ENCODE data around the gene ZNF654. TPM values are rescaled to one million over a fixed set of nuclear protein-coding genes. Genes with fewer than 3 reads are reported as not detected.
"Not testable (repeated sequence)": the region's sequence is repeated elsewhere in the genome, so short reads cannot be mapped to it uniquely, and the experiment has no call there.

ZNF654 gene
- polyA plus RNA-seq, 1 donor, result 10.0 TPM

GRCh38 chr3:88059380-88060170 is 520 bp downstream of the ZNF654 start:
- DNase-seq (ENCODE audit: low read depth), result no peak

DNA sequence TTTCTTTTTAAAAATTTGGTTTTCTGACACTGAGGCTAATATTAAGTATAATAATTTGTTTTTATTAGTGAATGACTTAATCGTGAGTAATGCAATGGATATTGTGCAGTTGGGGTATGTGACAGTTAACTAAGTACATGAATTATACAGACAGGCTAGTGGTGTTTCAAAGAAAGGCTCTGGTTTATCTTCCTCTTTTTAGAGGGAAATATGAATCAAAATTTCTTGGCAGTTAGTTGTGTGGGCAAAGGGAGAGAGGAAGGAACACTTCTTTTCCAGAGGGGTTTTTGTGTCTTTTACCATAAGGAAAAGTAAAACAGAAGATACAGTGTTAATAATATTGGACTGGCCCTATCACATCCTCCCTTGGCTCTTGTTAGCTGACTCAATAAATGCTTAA is 2.7 kb downstream of the ZNF654 start:
- no peak for DNase-seq (ENCODE audit: low read depth)

GRCh38 chr3:88075072-88075471 is 16.0 kb downstream of the ZNF654 start:
- no peak for DNase-seq (ENCODE audit: low read depth)

- no peak for DNase-seq (ENCODE audit: low read depth)
Measured at GRCh38 chr3:88075497-88075896, 16.4 kb downstream of the ZNF654 start.

DNA sequence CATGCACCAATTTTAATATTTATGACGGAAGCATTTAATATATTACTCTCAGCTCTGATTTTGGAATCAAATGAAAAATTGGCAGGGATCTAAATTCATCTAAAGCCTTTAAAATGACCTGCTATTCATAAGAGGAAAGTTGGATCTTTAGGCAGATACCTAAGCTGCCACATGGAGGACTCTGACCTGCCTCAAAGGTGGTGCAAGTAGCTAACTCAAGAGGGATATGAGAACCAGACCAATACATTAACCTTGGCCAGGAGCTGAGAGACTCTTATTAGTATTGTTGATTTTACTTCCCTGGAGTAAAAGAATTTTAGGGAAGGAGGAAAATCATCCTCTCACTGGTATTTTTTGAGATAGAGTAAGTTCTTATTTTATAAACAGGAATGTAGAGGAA is 17.7 kb downstream of the ZNF654 start:
- no peak for DNase-seq (ENCODE audit: low read depth)

DNA sequence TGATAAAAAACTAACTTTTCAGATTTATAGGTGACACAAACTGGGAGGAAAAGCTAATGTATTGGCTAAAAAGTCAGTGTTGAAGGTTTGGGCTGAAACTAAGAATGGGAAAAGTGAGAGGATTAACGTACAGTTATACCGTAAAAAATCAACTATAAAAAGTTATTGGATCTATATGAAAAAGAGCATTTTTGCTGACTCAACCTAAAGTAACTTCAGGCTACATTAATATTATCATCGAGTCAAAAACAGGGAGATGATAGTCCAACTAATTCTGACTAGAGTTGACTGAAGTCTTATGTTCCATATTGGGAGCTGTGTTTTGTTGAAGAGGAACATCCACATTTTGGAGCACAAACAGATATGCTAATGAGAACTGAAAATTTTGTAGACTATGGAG is 19.9 kb downstream of the ZNF654 start:
- DNase-seq (ENCODE audit: low read depth), result no peak

GRCh38 chr3:88082854-88083253 is 23.8 kb downstream of the ZNF654 start:
- no peak for DNase-seq (ENCODE audit: low read depth)

DNA sequence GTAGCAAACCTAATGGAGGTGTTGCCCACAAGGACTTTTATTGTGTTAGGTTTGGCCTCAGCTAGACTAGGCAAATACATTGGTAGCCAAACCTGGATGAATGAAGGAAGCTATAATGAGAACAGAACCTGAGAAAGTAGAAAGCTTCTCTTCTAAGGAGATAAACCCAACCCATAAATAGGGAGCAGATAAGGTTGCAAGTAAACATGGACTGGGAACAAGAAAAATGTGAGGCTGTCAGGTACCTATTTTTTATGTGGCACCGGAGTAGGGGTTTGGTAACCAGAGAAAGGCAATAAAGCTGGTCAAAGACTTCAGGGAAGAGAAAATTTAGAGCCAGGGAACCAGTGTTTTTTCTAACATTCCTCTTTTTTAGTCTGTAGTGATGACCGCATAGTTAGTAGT is 25.0 kb downstream of the ZNF654 start:
- no peak for DNase-seq (ENCODE audit: low read depth)

DNA sequence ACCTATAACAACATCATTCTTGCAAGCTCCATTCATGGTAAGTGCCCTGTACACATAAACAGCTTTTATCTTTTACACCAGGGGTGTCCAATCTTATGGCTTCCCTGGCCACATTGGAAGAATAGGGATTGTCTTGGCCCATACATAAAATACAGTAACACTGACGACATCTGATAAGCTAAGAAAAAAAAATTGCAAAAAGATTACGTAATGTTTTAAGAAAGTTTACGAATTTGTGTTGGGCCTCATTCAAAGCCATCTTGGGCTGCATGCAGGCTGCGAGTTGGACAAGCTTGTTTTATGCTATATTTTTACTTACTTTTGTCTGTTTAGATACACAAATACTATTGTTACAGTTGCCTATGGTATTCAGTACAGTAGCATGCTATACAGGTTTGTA is 31.6 kb downstream of the ZNF654 start:
- no peak for DNase-seq (ENCODE audit: low read depth)

DNA sequence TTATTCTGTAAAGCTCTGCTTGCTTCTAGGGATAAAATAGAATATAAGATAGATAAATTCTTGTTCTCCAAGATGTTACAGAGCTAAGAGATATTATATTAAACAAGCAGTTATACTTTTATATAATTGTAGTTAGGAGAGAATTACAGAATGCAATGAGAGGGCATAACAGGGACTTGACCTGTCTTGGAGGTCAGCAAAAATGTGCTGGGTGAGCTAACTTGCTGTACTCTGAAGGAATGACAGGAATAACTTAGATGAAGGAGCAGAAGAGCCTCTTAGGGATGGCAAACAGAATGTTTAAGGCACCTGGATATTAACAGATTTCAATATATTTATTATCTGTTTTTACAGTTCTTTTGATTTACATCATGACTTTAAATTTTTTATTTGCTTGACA is 33.2 kb downstream of the ZNF654 start:
- no peak for DNase-seq (ENCODE audit: low read depth)

GRCh38 chr3:88093266-88093665 is 34.2 kb downstream of the ZNF654 start:
- DNase-seq (ENCODE audit: low read depth), result no peak

DNA sequence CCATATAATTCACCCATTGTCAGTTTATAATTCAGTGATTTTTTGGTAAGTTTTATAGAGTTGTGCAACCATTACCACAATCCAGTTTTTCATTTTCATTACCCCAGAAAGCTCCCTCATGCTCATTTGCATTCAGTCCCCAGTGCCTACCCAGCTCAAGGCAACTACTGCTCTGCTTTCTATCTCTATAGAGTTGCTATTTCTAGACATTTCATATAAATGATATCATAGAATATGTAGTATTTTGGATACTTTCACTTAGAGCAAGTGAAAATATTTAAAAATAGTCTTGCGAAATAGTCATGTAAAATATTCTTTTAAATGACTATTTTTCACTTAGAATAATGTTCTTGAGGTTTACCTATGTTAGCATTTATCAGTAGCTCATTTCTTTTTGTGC is 42.1 kb downstream of the ZNF654 start:
- DNase-seq (ENCODE audit: low read depth), result no peak

- no peak for DNase-seq (ENCODE audit: low read depth)
Measured at GRCh38 chr3:88105325-88105724, 46.3 kb downstream of the ZNF654 start.

GRCh38 chr3:88112289-88112688 is 53.2 kb downstream of the ZNF654 start:
- no peak for DNase-seq (ENCODE audit: low read depth)

- peak; percentile 40 for DNase-seq (ENCODE audit: low read depth)
Measured at GRCh38 chr3:88113311-88114162, 54.5 kb downstream of the ZNF654 start.

- no peak for DNase-seq (ENCODE audit: low read depth)
Measured at GRCh38 chr3:88114878-88115549, 56.0 kb downstream of the ZNF654 start.

- DNase-seq (ENCODE audit: low read depth), result no peak
Measured at GRCh38 chr3:88117683-88118082, 58.6 kb downstream of the ZNF654 start.

DNA sequence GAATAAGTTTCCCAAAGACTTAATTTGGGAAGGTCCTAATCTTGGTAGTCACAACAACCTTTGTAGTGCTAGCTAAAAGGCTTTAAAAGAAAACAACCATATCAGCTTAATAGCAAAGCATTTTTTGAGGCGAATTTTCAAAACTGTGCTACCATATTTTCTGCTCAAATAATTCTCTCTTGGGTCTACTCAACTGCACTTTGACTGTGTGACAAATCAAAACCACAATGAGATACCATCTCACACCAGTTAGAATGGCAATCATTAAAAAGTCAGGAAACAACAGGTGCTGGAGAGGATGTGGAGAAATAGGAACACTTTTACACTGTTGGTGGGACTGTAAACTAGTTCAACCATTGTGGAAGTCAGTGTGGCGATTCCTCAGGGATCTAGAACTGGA is 59.5 kb downstream of the ZNF654 start:
- DNase-seq (ENCODE audit: low read depth), result not testable (repeated sequence)

- no peak for DNase-seq (ENCODE audit: low read depth)
Measured at GRCh38 chr3:88123526-88123925, 64.5 kb downstream of the ZNF654 start.

GRCh38 chr3:88131695-88132094 is 72.6 kb downstream of the ZNF654 start:
- no peak for DNase-seq (ENCODE audit: low read depth)

GRCh38 chr3:88132894-88133293 is 73.8 kb downstream of the ZNF654 start:
- no peak for DNase-seq (ENCODE audit: low read depth)

- no peak for DNase-seq (ENCODE audit: low read depth)
Measured at GRCh38 chr3:88133711-88134263, 74.7 kb downstream of the ZNF654 start.
